ENCODE data around the gene NDUFA3. TPM values are rescaled to one million over a fixed set of nuclear protein-coding genes. Genes with fewer than 3 reads are reported as not detected.

NDUFA3 gene
- 8.1 TPM for total RNA-seq

DNA sequence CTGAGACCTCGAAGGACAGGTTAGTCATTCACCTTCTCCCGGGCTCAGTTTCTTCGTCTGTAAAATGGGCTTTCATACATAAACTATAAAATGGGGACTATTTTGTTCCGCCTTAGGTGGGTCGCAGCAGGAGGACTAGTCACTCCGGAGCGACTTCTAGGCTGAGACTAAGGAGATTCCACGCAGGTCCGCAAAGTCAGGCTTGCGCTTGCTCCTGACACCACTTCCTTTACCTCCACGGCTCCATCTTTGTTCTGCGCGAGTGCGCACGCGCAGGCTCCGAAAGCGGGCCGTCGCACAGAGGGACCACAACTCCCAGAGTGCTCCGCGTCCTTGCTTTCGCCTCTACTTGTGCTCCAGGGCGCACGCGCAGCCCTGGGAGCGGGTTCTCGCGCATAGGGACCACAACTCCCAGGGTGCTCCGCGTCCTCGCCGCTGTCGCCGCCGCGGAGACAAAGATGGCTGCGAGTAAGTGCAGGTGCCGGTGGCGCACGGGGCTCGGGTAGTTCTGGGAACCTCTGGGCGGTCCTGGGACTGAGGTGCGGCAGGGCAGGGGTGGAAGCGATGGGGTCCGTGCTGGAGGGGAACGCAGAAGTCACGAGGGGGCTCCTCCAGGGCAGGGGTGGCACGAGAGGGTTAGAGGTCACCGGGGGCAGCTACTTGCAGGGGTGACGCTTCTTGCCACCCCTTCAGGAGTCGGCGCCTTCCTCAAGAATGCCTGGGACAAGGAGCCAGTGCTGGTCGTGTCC is at the start of gene NDUFA3:
Gene NDUFA3, plus strand, starts transcription at position 435 of the 749 bp plus-strand sequence. Its CDS starts 24 bp downstream, at position 459.

DNA sequence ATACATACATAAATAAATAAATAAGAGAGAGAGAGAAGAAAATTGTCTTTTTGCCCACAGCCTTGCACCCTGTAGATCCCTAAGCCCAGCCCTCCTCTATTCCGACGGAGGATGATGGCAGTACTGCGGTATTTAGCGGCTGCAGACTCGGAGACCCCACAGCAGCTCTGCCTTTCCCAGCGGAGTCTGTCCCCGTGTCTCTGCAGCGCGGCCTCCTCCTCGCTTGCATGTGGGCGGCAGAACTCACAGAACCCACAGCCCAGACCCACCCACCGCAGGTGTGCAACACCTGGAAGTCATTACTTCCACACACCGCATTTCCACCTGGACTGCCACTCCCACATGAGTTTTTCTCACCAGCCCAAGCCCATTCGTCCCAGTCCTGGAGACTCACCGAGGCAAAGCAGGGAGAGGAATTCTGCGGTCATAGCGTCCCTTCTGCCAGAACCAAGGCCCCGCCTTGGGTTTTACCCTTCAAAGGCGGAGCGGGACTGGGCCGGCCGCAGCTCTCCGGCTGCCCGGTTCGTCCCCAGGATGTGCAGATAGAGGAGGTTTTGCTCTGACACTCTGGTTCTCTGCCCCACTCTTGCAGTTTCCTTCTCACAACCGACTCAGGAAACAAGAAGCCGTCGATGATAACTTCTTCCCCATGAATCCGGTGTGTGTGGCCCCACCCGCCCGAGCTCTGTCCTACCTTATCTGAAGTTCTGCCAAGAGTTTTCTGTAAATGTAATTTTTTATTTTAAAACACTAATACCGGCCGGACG is 39.1 kb upstream of the NDUFA3 start, which contains the start of gene VSTM1:
Gene VSTM1, minus strand, starts transcription at position 548 of the 767 bp plus-strand sequence. Its CDS starts 120 bp downstream, at position 428.

DNA sequence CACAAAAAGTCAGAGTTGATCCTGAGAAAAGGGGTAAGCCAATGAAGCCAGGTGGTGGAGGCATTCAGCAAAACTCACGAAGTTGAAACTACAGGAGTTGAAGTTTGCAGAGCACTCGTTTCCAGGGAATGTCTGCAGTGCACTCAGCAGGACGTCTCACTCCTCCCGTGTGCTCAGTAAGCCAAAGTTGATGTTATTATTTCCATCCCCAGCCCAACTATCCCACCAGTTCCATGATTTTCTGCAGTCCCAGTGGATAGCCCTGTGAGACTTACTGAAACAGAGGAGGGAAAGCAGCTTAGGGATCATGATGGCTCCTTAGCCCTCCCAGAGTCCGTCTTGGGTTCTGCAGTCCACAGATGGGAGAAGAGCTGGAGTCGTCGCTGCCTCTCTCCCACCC is 21.6 kb upstream of the NDUFA3 start, which contains the start of gene TARM1:
Gene TARM1, minus strand, starts transcription at position 334 of the 400 bp plus-strand sequence. Its CDS starts 25 bp downstream, at position 309.

DNA sequence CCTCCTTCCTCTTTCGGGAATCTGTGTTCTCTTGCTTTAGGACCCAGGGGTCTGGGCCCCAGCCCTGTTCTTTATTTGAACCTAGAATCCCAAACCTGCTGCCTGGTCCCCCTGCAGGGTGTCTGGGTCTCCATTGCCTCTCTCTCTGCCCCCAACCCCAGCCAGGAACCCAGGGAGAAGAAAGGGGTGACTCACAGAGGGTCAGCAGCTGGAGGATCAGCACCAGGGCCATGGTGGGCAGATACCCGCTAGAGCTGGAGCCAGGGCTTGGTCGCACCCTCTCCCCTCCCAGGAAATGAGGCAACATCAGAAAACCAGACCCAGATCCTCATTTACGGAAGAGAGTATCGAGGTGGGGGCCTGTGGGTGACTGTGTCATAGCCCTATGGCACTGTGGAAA is 2.1 kb upstream of the NDUFA3 start, which contains the start of gene OSCAR:
Gene OSCAR, minus strand, starts transcription at position 243 of the 400 bp plus-strand sequence. Its CDS starts 11 bp downstream, at position 232.

DNA sequence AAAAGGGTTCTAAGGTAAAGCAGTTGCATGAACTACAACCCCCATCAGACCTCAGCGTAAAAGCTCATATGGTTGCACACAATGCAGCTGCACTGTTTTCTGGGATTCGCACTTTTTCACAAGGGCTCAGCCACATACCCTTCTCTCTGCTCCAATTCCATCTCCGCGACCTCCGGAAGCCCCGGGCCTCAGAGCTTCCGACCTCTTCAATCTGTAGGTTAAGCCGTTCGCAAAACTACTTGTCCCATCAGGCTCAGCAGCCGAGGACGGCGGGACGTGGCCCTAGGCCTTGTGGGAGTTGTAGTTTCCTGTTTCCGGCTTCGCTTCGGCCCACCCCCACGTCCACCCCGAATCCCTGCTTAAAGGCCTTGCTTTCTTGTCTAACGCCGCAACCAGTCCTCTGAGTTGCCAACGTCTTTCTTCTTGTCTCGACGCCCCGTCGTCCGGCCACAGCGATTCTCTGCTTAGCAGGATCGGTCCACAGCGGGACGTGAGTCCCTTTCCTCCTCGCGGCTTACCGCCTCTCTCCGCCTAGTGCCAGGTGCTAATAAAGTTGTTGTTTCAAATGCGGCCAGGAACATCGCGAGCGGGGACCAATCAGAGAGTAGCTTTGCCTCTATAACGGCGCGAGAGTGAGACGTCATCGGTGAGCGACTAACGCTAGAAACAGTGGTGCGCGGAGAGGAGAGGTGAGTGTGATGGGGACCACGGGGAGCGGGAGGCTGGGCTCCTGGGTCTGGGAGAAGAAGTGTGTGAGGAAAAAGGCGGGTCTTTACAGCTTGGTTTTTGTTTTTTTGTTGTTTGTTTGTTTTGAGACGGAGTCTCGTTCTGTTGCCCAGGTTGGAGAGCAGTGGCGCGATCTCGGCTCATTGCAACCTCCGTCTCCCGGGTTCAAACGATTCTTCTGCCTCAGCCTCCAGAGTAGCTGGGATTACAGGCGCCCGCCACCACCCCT is 12.7 kb downstream of the NDUFA3 start, which contains the start of the genes PRPF31 and TFPT:
Gene PRPF31, plus strand, starts transcription at position 646 of the 955 bp plus-strand sequence. CDS start 2,525 bp downstream, outside the sequence.
Gene TFPT, minus strand, starts transcription at position 549 of the 955 bp plus-strand sequence. Its CDS starts 388 bp downstream, at position 161.

DNA sequence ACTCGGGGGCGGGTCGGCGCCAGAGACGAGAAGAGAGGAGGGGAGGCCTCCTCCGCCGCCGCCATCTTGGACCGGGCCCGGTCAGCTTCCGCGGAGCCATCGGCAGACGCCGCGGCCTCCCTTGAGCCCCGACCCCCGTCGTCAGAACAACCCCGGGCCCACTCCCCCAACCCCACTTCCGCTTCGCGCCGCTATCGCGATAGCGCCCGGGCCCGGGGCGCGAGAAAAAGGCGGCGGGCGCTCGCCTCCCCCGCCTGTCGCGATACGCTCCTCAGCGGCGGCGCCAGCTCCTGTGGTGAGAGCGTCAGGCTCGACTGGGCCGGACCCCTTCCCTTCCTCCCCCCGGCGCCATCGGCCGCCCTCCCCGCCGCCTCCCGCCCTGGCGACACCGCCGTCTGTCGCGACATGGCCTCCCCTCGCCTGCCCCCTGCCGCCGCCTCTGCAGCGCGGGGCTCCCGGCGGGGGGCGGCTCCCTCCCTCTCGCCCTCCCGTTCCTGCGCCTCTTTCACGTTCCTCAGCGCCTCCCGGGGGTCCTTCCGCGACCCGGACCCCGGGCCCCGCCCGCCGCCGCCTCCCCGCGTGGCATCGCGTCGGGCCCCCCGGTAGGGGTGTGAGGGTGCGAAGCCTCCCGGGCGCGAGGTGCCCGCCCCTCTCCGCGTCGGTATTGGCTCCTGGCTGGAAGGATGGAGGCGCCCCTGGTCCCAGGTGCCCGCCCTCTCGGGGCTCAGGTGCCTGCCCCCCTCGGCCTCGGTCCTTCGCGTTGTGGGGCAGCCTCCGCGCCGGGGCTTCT is 35.2 kb downstream of the NDUFA3 start, which contains the start of gene CNOT3:
Gene CNOT3, plus strand, starts transcription at position 64 of the 790 bp plus-strand sequence. CDS start 5,217 bp downstream, outside the sequence.

Other genes starting within 250 kb of the NDUFA3 start
- gene MYADM, start 235.0 kb upstream of the NDUFA3 start, total RNA-seq: 3.4 TPM
- 3.1 TPM for gene PRKCG, start 220.7 kb upstream of the NDUFA3 start, total RNA-seq
- 10.3 TPM for gene CACNG7, start 193.6 kb upstream of the NDUFA3 start, total RNA-seq
- gene CACNG8, start 139.9 kb upstream of the NDUFA3 start, total RNA-seq: 8.5 TPM
- gene CACNG6, start 111.2 kb upstream of the NDUFA3 start, total RNA-seq: not detected
- gene VSTM1, start 39.0 kb upstream of the NDUFA3 start, total RNA-seq: not detected
- gene TARM1, start 21.5 kb upstream of the NDUFA3 start, total RNA-seq: not detected
- gene OSCAR, start 2.1 kb upstream of the NDUFA3 start, total RNA-seq: not detected
- 6.3 TPM for gene TFPT, start 12.8 kb downstream of the NDUFA3 start, total RNA-seq
- 31.9 TPM for gene PRPF31, start 12.9 kb downstream of the NDUFA3 start, total RNA-seq
- 14.1 TPM for gene CNOT3, start 34.9 kb downstream of the NDUFA3 start, total RNA-seq
- 4.7 TPM for gene LENG1, start 56.9 kb downstream of the NDUFA3 start, total RNA-seq
- 1.3 TPM for gene TMC4, start 70.3 kb downstream of the NDUFA3 start, total RNA-seq
- gene MBOAT7, start 86.7 kb downstream of the NDUFA3 start, total RNA-seq: 26.3 TPM
- 26.0 TPM for gene TSEN34, start 88.5 kb downstream of the NDUFA3 start, total RNA-seq
- 935 TPM for gene RPS9, start 98.0 kb downstream of the NDUFA3 start, total RNA-seq
- gene LILRB3, start 120.2 kb downstream of the NDUFA3 start, total RNA-seq: not detected
- gene LILRA6, start 139.9 kb downstream of the NDUFA3 start, total RNA-seq: not detected
- gene LILRB5, start 154.4 kb downstream of the NDUFA3 start, total RNA-seq: not detected
- not detected for gene LILRB2, start 178.3 kb downstream of the NDUFA3 start, total RNA-seq
- gene LILRA5, start 210.3 kb downstream of the NDUFA3 start, total RNA-seq: 0.63 TPM
- gene LILRA4, start 236.3 kb downstream of the NDUFA3 start, total RNA-seq: not detected

Data from parietal lobe (tissue), 1 donor.